ENCODE measurements around the gene PKIB. TPM values are rescaled to one million over a fixed set of nuclear protein-coding genes. Genes with fewer than 3 reads are reported as not detected.

The PKIB gene
- total and polyA plus RNA-seq, 2 donors (not counting 3 experiments of a cell fraction or from before 2014, with no cell fraction given) = not detected

- FAIRE-seq = no peak
- Histone ChIP-seq H3K79me2 (ENCODE audit: control insufficient read depth, insufficient read depth, low read length) (no peaks in the 10 kb centered on the region), H3K9ac (replicated peaks; ENCODE audit: extremely low read depth, insufficient read depth, low read length) (no peak overlapping the region), H3K4me2 (ENCODE audit: insufficient read depth, low read length) (no peak overlapping the region), H3K27me3 (ENCODE audit: control insufficient read depth in 2 of 2, insufficient read depth in 2 of 2, low read length in 2 of 2) (peaks cover 0 to 3% of the 10 kb centered on the region in 2 experiments), H3K27ac (ENCODE audit: insufficient read depth, low read depth, low read length) (no peak overlapping the region), H3K36me3 (ENCODE audit: control insufficient read depth in 2 of 2, extremely low read depth in 1 of 2, insufficient read depth in 2 of 2, low read length in 2 of 2) (no peaks in the 10 kb centered on the region), H4K20me1 (replicated peaks; ENCODE audit: control insufficient read depth, extremely low read depth, insufficient read depth, low read length) (no peaks in the 10 kb centered on the region), H3K4me3 (replicated peaks in 1 of 3; ENCODE audit: insufficient read depth in 1 of 3, low read depth in 1 of 3, low read length in 3 of 3) (no peak overlapping the region), H3K4me1 (ENCODE audit: control insufficient read depth, extremely low read depth, insufficient read depth, low read length) (no peaks in the 10 kb centered on the region), H2AFZ (ENCODE audit: low read depth, low read length) (no peak overlapping the region), H3K9me3 (replicated peaks; ENCODE audit: control insufficient read depth, insufficient read depth, low read length) (no peaks in the 10 kb centered on the region), H3K9me1 (replicated peaks; ENCODE audit: control insufficient read depth, extremely low read depth, insufficient read depth, low read length) (no peaks in the 10 kb centered on the region)
- intact Hi-C loops (cut with micrococcal nuclease) = no loop called here
- dilution Hi-C loops (cut with MboI; ENCODE audit: extremely low pct_ligation_motif_present, low sequenced_read_pairs) = no loop called here
- DNase-seq (ENCODE audit: low read depth, low spot score) = no peak
- ChIA-PET POLR2A (no interaction called here), CTCF (interaction anchor here (1.1 kb wide), 1 partner anchor 10 kb away, joined by 5 read pairs; no protein-coding TSS in a partner anchor)
- BruUV-seq (replicated peaks) = no TSS peak
- TF ChIP-seq EZH2 (IDR thresholded peaks at IDR 0.05; ENCODE audit: borderline replicate concordance, low read depth, low read length, severe bottlenecking) (no peak), JUN (IDR thresholded peaks at IDR 0.05; ENCODE audit: borderline replicate concordance, insufficient read depth, insufficient read length, low read depth) (no peak), POLR2AphosphoS5 (IDR thresholded peaks at IDR 0.05; ENCODE audit: insufficient read depth, low read depth, low read length) (no peak), MYC (IDR thresholded peaks at IDR 0.05; ENCODE audit: low read depth, low read length) (no peak), CTCF (IDR thresholded peaks at IDR 0.05; ENCODE audit: extremely low read depth in 1 of 2, insufficient read depth in 1 of 2, low read depth in 1 of 2, low read length in 2 of 2) (no peak), FOS (IDR thresholded peaks at IDR 0.05; ENCODE audit: borderline replicate concordance, insufficient read depth, low read length) (no peak), POLR2A (IDR thresholded peaks at IDR 0.05; ENCODE audit: low read depth, low read length) (no peak), MAX (IDR thresholded peaks at IDR 0.05; ENCODE audit: insufficient read depth, insufficient read length) (no peak), GATA2 (IDR thresholded peaks at IDR 0.05; ENCODE audit: insufficient read depth, insufficient read length, low read depth, low read length) (no peak)
Observed at GRCh38 chr6:122717350-122717749, 107.1 kb downstream of the PKIB start.

Measured in endothelial cell of umbilical vein (primary cell).